HK-2 (cell line): ENCODE data around the gene NUDT4B.
"Not testable (repeated sequence)": the region's sequence is repeated elsewhere in the genome, so short reads cannot be mapped to it uniquely, and the experiment has no call there.

Source experiments
- DNase-seq: peaks from one replicate; pipeline ENCODE4 v3.0.0-alpha.2; 2018; ENCODE audit not compliant: unreplicated experiment

NUDT4B gene

DNA sequence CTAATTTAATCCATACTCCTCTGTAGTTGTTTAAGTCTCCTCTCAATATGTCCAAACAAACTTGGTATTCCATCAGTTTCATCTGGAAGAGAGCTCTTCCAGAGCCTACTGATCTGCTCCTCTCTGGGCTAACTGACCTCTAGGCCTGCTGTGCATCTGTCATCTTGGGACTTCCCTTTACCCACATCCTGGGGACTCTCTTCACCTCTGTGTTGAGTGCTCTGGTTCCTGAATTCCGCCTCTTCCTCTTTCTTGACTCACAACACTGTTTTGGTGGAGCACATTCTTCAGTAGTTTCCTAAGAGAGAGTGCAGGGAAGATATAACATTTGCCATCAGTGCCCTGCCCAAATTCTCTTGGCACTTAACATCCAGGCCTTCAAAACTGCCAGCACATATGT is 13.0 kb upstream of the NUDT4B start:
- DNase-seq, result not testable (repeated sequence)

DNA sequence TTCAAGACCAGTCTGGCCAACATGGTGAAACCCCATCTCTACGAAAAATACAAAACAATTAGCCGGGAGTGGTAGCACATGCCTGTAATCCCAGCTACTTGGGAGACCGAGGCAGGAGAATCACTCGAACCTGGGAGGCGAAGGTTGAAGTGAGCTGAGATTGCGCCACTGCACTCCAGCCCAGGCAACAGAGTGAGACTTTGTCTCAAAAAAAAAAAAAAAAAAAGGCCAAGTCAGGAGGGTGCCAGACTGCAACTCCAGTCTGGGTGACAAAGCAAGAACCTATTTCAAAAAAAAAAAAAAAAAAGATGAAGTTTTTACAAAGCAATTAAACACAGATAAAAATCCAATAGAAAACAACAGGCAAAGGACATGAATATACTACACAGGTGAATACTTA is 9.9 kb upstream of the NUDT4B start:
- DNase-seq, result not testable (repeated sequence)

DNA sequence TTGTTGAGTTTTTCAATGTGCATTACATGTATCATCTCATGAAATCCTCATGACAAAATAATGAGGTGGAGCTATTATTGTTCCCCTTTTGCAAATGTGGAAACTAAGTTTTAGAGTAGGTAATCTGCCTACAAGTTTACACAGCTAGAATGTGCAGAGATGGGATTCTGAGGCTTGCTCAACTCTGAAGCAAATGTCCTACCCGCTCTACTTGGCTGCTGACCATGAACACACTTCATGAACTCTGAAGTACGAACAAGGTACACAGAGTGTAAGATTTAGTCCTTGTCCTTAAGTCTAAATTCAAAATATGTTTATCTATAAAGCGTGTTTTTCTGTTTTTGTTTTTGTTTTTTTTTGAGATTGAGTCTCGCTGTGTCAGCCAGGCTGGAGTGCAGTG is 5.4 kb upstream of the NUDT4B start:
- DNase-seq, result not testable (repeated sequence)

DNA sequence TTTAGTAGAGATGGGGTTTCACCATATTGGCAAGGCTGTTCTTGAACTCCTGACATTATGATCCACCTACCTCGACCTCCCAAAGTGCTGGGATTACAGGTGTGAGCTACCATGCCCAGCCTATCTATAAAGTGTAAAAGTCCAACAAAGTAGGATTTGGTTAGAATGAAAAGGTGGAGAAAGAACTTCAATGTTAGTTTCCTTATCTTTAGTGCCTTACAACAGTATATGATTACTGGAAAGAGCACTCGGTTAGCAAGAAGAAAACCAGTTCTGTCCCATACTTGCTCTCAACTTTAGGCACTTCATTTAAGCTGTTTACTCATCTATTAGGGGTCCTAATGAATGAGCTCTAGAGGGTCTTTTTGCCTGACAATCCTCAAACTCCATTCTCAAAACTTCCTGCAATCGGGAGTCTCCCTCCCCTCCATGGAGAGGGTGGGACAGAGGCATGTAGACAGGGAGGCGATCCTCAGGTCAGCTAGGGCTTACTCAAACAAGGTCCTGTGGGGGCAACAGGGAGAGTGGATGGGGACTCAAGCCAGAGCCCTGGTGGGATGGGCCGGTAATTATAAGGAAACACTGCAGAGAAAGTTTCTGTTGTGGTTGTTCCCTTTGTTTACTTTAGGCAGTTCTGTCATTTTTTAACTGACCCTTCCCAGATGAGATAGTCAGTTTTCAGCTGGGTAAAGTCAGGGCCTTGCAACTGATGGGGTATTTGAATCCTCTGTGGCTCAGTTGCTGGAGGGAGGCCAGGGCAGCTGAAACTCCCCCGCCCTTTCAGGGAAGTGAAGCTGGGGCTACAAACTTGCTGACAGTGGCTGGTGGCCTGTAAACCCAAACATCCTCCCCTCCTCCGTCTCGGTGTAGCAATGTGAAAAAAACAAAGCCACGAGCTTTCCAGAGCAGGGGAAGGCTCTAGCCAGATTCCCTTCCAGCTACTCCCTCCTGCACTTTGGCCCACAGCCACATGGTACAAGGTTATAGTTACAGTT is 4.6 kb upstream of the NUDT4B start:
- not testable (repeated sequence) for DNase-seq

DNA sequence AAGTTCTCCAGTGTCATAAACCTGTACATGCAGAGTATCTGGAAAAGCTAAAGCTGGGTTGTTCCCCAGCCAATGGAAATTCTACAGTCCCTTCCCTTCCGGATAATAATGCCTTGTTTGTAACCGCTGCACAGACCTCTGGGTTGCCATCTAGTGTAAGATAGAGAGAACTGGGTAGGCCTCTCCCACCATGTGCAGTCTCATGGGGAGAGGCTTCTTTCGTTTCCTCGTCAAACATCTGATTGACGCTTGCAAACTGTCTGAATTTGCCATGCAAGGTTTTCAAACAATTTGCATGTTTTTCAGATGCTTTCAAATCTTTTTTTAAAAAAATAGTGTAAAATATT is 734 bp downstream of the NUDT4B start:
- not testable (repeated sequence) for DNase-seq

DNA sequence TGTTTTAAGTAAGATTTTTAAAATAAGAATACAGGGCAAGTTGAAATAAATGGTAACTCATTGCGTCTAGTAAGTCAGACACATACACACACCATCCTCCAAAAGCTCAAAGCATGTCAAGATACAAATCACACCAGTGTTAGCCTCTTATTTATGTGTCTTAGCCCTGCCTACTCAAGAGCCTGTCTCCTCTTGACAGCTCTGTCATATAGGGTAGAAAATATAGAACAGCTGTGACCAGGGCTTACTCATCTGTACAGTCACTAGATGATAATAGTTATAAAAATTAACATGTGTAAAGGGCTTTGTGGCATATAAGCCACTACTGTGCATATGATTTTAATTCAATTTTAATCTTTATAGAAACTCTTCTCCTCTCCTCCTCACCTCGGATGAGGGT is 7.7 kb downstream of the NUDT4B start:
- not testable (repeated sequence) for DNase-seq

DNA sequence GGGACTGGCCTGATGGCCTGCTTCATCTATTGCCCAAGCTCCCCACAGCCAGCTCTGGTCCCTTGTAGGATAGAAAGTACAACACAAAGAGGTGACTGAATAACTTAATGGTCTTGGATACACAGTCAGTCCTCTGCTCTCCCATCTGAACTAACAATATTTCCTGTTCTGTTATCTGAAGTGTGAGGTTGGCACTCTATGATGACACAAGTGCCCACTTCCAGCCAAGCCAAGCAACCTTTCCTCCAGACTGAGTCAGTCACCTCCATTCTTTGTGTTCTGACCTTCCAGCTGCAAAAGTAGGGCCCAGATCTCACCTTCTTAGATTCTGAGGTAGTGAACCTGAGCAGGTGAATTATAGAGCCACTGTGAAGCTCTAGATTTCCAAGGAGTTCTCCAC is 8.9 kb downstream of the NUDT4B start:
- not testable (repeated sequence) for DNase-seq

DNA sequence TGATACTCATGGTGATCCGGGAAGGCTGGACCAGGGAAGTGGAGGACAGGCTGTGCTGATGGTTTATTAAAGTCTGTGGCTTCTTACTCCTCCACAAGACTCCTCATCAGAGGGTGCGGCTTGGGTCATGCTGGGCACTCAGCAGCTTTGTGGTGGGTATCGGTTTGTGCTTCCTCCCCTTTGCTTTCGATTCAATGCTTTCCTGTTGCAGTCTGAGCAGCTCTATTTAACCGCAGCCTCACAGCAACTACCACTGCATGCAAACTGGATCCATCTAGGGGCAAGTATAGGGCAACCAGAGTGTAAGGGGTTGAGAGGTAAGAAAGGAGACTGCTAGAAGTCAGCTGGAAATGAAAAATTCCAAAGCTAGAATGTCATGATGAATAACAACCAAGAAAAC is 9.8 kb downstream of the NUDT4B start:
- DNase-seq, result not testable (repeated sequence)

DNA sequence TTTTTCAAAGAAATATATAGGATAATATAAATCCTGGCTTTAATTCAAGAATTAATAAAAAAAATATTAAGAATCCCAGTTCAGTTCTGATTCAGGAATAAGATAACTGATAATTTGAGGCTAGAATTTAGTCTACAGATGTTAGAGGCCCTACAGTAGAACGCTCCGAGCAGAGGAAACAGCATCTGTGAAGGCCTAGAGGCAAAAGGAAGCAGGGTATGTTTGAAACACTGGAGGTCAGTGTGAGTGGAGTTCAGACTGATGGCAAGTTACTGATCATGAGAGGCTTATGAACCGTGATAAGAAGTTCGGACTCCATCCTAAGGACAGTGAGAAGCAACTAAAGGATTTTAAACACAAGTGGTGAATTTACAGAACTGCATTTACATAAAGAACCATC is 10.4 kb downstream of the NUDT4B start:
- DNase-seq, result not testable (repeated sequence)

DNA sequence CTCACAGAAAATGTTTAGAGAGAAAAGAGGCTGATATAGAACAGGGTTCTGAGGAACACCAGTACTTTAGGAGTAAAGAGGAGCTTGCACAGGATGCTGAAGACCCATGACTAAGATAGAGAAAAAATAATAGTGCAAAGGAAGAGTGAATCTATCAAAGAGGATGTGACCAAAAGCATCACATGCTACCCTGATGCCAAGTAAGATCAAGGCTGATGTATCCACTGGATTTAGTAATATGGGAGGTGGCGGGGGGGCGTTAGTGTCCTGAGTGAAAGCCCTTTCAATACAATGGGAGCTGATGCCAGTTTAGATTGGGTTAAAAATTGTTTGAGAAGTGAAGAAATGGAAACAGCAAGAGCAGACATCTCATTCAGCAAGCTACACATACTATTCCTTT is 11.2 kb downstream of the NUDT4B start:
- DNase-seq, result not testable (repeated sequence)

DNA sequence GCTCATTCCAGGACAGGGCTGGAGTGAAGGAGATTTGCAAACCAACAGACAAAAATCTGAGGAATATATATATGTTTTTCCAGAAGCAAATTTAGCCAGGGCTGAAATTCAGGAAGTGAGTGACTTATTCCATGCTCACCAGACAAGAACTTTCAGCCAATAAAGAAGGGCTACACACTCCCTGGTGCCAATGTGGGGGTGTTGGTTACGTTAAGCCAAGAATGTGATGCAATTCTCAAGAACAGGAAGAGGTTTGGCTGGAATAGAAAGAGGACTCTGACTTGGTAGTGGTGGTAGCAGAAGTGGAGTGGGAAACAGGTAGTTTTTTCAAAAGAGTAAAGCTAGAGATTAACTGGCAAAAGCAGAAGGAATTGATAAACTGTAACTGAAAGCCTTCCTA is 11.6 kb downstream of the NUDT4B start:
- DNase-seq, result not testable (repeated sequence)

DNA sequence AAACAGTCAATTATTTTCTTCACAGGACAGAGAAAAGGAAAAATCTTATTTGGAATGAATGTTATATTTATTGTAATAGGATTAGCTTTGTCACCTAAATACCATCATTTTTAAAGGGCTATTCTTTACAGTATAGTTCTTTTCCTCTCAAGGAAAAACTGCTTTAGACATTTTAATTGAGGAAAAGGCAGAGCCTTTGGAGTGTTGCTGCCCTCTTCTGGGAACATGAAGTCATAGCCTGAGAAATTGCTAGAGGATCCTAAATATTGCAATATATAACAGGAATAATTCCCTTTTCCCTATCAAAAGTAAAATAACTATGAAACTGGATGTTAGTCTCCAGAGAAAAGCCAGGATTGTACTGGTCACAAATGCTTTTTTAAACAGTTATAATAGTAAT is 12.8 kb downstream of the NUDT4B start:
- DNase-seq, result not testable (repeated sequence)

DNA sequence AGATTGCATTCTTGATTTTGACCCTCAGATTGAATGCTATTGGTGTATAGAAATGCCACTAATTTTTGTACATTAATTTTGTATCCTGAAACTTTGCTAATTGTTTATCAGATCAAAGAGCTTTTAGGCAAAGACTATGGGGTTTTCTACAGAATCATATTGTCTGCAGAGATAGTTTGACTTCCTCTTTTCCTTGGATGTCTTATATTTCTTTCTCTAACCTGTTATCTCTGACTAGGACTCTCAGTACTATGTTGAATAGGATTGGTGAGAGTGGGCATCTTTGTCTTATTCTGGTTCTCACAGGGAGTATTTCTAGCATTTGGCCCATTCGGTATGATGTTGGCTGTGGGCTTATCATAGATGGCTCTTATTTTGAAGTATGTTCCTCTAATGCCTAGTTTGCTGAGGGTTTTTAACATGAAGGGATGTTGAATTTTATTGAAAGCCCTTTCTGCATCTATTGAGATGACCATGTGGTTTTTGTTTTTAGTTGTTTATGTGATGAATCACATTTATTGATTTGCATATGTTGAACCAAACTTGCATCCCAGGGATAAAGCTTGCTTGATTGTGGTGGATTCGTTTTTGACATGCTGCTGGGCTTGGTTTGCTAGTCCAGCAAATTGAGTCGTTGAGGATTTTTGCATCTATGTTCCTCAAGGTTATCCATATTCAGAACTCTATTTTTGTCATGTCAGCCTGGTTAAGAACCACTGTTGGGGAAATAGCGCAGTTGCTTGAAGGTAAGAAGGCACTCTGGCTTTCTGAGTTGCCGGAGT is 16.9 kb downstream of the NUDT4B start:
- not testable (repeated sequence) for DNase-seq

DNA sequence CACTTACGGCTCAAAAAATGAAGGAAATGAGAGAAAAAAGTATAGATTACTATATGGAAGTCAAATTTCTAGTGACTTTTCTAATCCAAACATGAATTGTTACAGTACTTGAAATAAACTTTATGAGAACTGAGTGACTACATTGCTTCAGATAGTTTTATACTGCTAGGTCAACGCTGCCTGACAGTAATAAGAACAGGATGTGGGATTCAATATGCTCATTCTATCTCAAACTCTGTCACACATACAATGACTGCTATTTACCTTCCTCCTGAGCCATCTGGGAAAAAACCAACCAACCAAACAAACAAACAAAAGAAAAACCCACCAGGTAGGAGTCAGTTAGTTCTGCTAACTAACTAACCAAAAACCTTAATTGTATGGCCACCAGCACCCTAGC is 20.0 kb downstream of the NUDT4B start:
- not testable (repeated sequence) for DNase-seq

DNA sequence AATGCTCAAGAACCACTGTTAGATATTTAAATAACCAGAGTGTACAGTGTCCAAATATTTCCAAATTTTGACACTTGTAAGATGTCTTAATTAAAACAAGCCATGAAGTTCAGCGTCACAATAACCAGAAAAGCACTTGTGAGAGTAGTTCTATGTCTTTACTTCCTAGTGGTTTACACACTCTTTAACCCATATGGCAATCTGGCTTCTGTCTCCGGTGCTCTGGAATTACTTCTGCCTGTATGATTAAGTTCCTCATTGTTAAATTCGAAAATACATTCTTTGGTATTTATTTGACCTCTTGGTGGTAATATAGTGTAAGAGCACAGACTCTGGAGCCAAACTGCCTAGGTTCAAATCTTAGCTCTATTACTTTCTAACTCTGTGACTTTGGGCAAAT is 20.9 kb downstream of the NUDT4B start:
- DNase-seq, result not testable (repeated sequence)

DNA sequence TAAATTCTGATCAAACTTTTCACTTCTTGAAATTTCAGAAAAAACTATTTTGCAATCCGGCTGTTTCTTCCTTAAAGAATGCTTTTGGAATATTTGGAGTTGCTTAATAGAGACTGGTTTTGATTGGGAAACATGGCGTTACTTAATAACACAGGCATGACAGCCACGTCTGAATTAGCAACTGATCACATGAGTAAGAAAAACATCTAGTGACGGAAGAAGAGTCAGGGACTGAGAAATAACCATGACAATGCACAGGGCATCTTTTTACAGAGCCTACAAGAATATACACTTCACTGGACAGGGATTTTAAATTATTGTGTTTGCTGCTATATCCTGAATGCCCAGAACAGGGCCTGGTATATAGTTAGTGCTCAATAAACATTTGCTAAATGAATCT is 25.1 kb downstream of the NUDT4B start:
- DNase-seq, result not testable (repeated sequence)

DNA sequence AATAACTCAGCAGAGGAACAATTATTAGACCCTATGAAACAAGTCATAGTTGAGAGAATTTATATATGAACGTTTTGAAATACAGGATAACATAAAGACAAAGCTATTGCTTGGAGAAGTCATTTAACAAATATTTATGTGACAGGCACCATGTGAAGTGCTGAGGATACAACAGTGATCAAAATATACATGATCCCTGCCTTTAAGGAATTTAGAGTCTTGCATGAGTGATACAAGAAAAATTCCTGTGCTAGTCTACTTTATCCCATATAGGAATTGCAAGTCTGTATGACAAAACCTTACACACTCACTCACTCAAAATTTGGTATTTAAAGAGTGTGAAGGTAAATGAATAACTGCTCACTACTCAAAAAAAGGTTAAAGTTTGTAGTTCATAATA is 25.5 kb downstream of the NUDT4B start:
- not testable (repeated sequence) for DNase-seq

DNA sequence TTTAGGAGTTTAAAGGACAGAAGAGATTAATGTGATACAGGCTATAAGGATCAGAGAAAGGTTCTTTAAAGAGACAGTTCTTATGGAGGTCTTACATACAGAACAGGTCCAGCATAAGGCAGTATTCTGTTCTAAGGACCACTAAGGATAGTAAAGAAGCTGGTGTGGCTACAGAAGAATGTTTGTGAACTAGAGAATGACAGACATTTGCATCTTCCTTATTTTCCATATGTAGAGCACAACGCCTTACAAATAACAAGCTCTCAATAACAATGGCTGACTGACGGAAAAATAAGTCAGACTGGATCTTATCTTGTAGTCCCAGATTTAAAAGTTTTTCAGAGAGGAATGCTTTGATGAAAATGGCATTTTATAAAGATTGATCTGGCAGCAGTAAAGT is 26.7 kb downstream of the NUDT4B start:
- not testable (repeated sequence) for DNase-seq

DNA sequence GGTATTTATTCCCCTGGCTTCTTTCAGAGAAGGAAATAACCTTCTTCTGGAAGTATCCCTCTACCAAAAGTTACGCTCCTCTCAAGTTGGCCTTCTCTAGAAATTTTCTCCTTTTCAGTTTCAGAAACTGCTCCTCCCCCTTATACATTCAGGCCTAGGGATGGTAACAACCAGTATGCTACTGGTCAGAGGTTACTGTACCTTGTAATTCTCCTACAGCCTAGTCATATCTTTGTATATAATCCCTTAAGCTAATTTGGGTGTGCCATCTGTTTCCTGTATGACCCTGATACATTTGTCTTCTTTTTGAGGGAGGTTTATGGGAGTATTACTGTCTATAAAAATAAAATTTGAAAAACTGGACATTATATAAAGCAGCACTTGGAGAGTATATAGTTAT is 29.1 kb downstream of the NUDT4B start:
- not testable (repeated sequence) for DNase-seq

DNA sequence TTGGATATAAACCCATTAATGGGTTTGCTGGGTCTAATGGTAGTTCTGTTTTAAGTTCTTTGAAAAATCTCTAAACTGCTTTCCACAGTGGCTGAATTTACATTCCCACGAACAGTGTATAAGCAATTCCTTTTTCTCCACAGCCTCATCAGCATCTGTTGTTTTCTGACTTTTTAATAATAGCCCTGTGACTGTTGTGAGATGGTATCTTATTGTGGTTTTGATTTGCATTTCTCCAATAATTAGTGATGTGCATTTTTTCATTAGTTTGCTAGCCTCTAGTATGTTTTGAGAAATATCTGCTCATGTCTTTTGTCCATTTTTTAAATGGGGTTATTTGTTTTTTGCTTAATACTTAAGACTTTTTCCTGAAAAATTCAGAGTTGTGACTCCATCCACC is 31.8 kb downstream of the NUDT4B start:
- DNase-seq, result not testable (repeated sequence)

DNA sequence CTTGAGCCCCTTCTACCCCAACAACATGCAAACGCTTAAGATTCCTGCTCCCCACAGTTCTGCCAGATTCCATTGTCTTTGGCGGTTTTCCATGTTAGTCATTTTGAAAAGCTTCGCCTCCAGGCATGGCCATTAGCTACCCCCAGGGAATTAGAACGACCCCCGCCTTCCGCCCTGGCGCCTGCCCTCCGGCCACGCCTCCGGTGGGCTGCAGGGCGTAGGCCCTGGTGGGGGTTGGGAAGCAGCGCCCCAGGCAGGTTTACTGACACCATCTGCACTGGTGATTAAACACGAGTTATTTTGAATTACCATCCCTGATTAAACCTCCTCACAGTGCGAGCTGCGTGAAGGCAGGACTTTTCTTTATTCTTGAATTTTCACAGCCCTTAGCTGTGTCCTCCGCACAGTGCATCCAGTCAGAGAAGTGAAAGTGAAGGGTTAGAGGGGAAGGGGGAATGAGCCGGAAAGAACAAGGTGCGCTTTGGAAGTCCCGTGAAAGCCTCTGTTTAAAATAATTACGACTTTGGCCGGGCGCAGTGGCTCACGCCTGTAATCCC is 43.0 kb downstream of the NUDT4B start:
- DNase-seq, result not testable (repeated sequence)

DNA sequence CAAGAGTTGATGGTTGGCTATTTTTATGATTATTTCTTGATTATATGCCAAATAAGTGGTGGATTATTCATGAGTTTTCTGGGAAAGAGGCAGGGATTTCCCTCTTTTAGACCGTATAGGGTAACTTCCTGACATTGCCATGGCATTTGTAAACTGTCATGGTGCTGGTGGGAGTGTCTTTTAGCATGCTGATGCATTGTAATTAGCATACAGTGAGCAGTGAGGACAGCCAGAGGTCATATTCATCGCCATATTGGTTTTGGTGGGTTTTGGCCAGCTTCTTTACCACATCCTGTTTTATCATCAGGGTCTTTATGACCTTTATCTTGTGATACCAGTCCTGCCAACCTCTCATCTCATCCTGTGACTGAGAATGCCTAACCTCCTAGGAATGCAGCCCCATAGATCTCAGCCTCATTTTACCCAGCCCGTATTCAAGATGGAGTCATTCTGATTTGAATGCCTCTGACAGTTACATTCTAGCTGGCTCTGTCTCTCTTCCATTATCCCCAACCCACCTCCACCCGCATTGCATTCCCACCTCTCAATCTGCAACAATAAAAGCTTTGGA is 45.3 kb downstream of the NUDT4B start:
- DNase-seq, result not testable (repeated sequence)
